OCI-LY3 (cell line): ENCODE measurements around the gene CREBBP.

Experiments used
- H2AFZ ChIP-seq: fragments of 200-600, 300-600 bp; shearing (Covaris generic); 2 replicates; pipeline ENCODE4 v1.6.0; 2014; ENCODE audit warnings: antibody characterized with exemption, low read depth, low read length
- H3K27ac ChIP-seq: fragments of 200-600, 300-600 bp; sonication (generic); 2 replicates; pipeline ENCODE4 v1.5.1; 2014; ENCODE audit warnings: mild to moderate bottlenecking, low read length, moderate library complexity, mixed read lengths
- H3K27me3 ChIP-seq: fragments of 200-600, 300-600 bp; sonication (generic); 2 replicates; pipeline ENCODE4 v1.6.1; 2014; ENCODE audit warnings: low read depth, low read length, mixed read lengths
- H3K36me3 ChIP-seq: fragments of 200-600, 300-600 bp; sonication (generic); replicated peaks from 2 replicates; pipeline ENCODE3; 2014; ENCODE audit warnings: low read depth, low read length, mixed read lengths
- H3K4me1 ChIP-seq: fragments of 300-600, 200-600 bp; sonication (generic); 2 replicates; pipeline ENCODE4 v1.6.1; 2014; ENCODE audit warnings: low read length, mixed read lengths
- H3K4me2 ChIP-seq: fragments of 200-600, 300-600 bp; sonication (generic); 2 replicates; pipeline ENCODE4 v1.6.1; 2014; ENCODE audit warnings: low read length, mixed read lengths
- H3K4me3 ChIP-seq: fragments of 300-600, 200-600 bp; sonication (generic); 2 replicates; pipeline ENCODE4 v1.5.1; 2014; ENCODE audit warnings: antibody characterized with exemption, mild to moderate bottlenecking, low read length, moderate library complexity
- H3K79me2 ChIP-seq: fragments of 300-600, 200-600 bp; shearing (Covaris generic); 2 replicates; pipeline ENCODE4 v1.6.1; 2014; ENCODE audit warnings: mild to moderate bottlenecking, low read length, mixed read lengths
- H3K9ac ChIP-seq: fragments of 300-600, 200-600 bp; shearing (Covaris generic); 2 replicates; pipeline ENCODE4 v1.6.0; 2014; ENCODE audit warnings: mild to moderate bottlenecking, low read length, moderate library complexity
- H3K9me3 ChIP-seq: fragments of 200-600, 300-600 bp; shearing (Covaris generic); 2 replicates; pipeline ENCODE4 v1.6.1; 2014; ENCODE audit warnings: low read length, mixed read lengths; ENCODE audit not compliant: insufficient read depth
- H4K20me1 ChIP-seq: fragments of 200-600, 300-600 bp; sonication (generic); 2 replicates; pipeline ENCODE4 v1.6.1; 2016; ENCODE audit warnings: low read length, mixed read lengths; ENCODE audit not compliant: insufficient read depth
- CTCF ChIP-seq: fragments of 200-600, 300-600 bp; sonication (generic); IDR thresholded peaks from 2 replicates; pipeline ENCODE4 v1.5.1; 2014; ENCODE audit warnings: antibody characterized with exemption, low read length, low read depth
- EZH2phosphoT487 ChIP-seq: fragments of 200-600 bp; shearing (Covaris generic); IDR thresholded peaks from 2 replicates; pipeline ENCODE4 v1.6.1; 2018; ENCODE audit warnings: antibody characterized with exemption, mixed run types, low read depth

Gene CREBBP

GRCh38 chr16:3730161-3731125 lies 150.1 kb downstream of the CREBBP start:
- H4K20me1 ChIP-seq, result no peaks in the 10 kb centered on the region
- no peak overlapping the region for H2AFZ ChIP-seq
- H3K36me3 ChIP-seq, result peaks cover 20% of the 10 kb centered on the region

GRCh38 chr16:3729161-3730112 lies 151.1 kb downstream of the CREBBP start:
- no peak overlapping the region for H3K4me3 ChIP-seq

More at GRCh38 chr16:3730161-3731125, 150.1 kb downstream of the CREBBP start:
- Histone ChIP-seq H3K4me2 (no peak overlapping the region), H3K9me3 (no peaks in the 10 kb centered on the region), H3K4me1 (no peaks in the 10 kb centered on the region), H3K79me2 (no peaks in the 10 kb centered on the region), H3K27me3 (no peaks in the 10 kb centered on the region), H3K27ac (no peak overlapping the region), H3K4me3 (no peak overlapping the region), H3K9ac (no peak overlapping the region)
- TF ChIP-seq CTCF (no peak), EZH2phosphoT487 (no peak)

GRCh38 chr16:3728424-3729160 lies 151.9 kb downstream of the CREBBP start:
- H3K4me1 ChIP-seq, result no peaks in the 10 kb centered on the region
- TF ChIP-seq CTCF, result no peak
- no peak for TF ChIP-seq EZH2phosphoT487
- H3K27me3 ChIP-seq, result no peaks in the 10 kb centered on the region
- no peaks in the 10 kb centered on the region for H3K9me3 ChIP-seq
- H2AFZ ChIP-seq, result no peak overlapping the region
- no peak overlapping the region for H3K4me3 ChIP-seq
- H4K20me1 ChIP-seq, result no peaks in the 10 kb centered on the region
- no peak overlapping the region for H3K4me2 ChIP-seq
- no peak overlapping the region for H3K9ac ChIP-seq
- H3K27ac ChIP-seq, result no peak overlapping the region
- peaks cover 10% of the 10 kb centered on the region for H3K36me3 ChIP-seq
- no peaks in the 10 kb centered on the region for H3K79me2 ChIP-seq

More at GRCh38 chr16:3729161-3730112, 151.1 kb downstream of the CREBBP start:
- no peak overlapping the region for H2AFZ ChIP-seq
- H3K4me1 ChIP-seq, result no peaks in the 10 kb centered on the region
- H3K79me2 ChIP-seq, result no peaks in the 10 kb centered on the region
- peaks cover 16% of the 10 kb centered on the region for H3K36me3 ChIP-seq
- H3K4me2 ChIP-seq, result no peak overlapping the region
- H4K20me1 ChIP-seq, result no peaks in the 10 kb centered on the region
- no peak for TF ChIP-seq CTCF
- no peak for TF ChIP-seq EZH2phosphoT487
- H3K27me3 ChIP-seq, result no peaks in the 10 kb centered on the region
- no peak overlapping the region for H3K9ac ChIP-seq
- H3K27ac ChIP-seq, result no peak overlapping the region
- no peaks in the 10 kb centered on the region for H3K9me3 ChIP-seq
